ENCODE measurements around the gene KAT6B. TPM values are rescaled to one million over a fixed set of nuclear protein-coding genes. Genes with fewer than 3 reads are reported as not detected.
"Not testable (repeated sequence)": the region's sequence is repeated elsewhere in the genome, so short reads cannot be mapped to it uniquely, and the experiment has no call there.

The KAT6B gene
- total RNA-seq, 2 donors from 2014 or later = 25.3 to 39.1 TPM

DNA sequence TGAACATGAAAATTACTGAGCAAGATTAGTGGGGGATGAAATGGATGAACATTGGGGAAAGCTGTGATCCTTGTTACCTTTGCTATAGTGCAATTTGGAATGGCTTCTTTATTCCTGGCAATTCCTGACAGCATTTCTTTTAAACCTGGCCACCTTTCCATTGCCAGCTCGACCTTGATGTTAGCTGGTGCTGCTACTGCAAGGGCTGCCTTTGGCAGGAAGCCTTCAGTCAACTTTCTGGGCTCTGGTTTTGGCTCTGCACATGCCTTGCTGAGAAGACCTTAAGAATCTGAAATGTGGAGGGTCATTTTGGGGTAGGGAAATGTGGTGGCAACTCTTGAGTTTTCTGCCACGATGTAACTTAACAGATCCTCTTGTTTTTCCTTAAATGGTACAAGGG is 64.7 kb downstream of the KAT6B start:
- DNase-seq = no peak
- no peak for TF ChIP-seq CTCF (conservative IDR thresholded peaks at IDR 0.05)
- Mint-ChIP-seq H3K36me3 (ENCODE audit: low read depth) (no peaks in the 10 kb centered on the region), H3K27me3 (ENCODE audit: insufficient read depth) (no peaks in the 10 kb centered on the region), H3K4me1 (peaks cover 9% of the 10 kb centered on the region), H3K27ac (no peak overlapping the region), H3K4me3 (no peak overlapping the region), H3K9me3 (no peaks in the 10 kb centered on the region)
- 88 to 100% methylated on average over 2 of the region's 2 CpGs for WGBS, 2 experiments (ENCODE audit: insufficient coverage in 1 of 2, insufficient read length in 1 of 2)
- H3K27me3 ChIP-seq (ENCODE audit: control insufficient read depth, insufficient read depth, low read length, poor library complexity, severe bottlenecking) = no peaks in the 10 kb centered on the region
- no peak overlapping the region for H3K27ac ChIP-seq (ENCODE audit: low read depth, low read length)
- H3K4me1 ChIP-seq (ENCODE audit: control insufficient read depth, insufficient read depth, low read length) = no peaks in the 10 kb centered on the region
- no peak overlapping the region for H3K4me3 ChIP-seq (ENCODE audit: low read length)
- no peak overlapping the region for H3K9ac ChIP-seq (ENCODE audit: extremely low read depth, low read length, poor library complexity, severe bottlenecking)
- H3K36me3 ChIP-seq (ENCODE audit: control insufficient read depth, insufficient read depth, low read length) = no peaks in the 10 kb centered on the region
- H3K9me3 ChIP-seq (ENCODE audit: control insufficient read depth, low read length) = no peaks in the 10 kb centered on the region

DNA sequence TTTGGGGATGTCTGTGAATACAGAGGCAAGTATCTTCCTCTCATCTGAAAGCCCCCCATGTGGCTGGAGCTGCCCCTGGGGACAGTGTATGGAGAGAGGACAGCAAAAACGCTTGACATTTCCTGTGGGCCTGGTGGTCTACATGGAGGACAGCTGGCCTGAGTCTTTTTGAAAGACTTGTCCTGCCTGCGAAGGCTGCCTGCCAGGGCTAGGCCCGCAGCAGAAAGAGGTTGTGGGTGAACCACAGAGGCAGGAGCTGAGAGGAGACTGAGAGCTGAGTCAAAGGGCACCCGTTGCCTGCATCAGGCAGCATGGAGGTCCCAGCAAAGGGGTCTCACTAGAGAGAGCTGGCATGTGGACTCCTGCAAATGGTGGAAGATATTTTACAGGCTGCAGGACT is 66.4 kb downstream of the KAT6B start:
- DNase-seq = no peak
- H3K9me3 Mint-ChIP-seq = no peaks in the 10 kb centered on the region
- Histone ChIP-seq H3K36me3 (ENCODE audit: control insufficient read depth, insufficient read depth, low read length) (no peaks in the 10 kb centered on the region), H3K27ac (ENCODE audit: low read depth, low read length) (no peak overlapping the region), H3K27me3 (ENCODE audit: control insufficient read depth, insufficient read depth, low read length, poor library complexity, severe bottlenecking) (no peaks in the 10 kb centered on the region), H3K9ac (ENCODE audit: extremely low read depth, low read length, poor library complexity, severe bottlenecking) (no peak overlapping the region), H3K9me3 (ENCODE audit: control insufficient read depth, low read length) (no peaks in the 10 kb centered on the region), H3K4me3 (ENCODE audit: low read length) (no peak overlapping the region), H3K4me1 (ENCODE audit: control insufficient read depth, insufficient read depth, low read length) (no peaks in the 10 kb centered on the region)
- no peak overlapping the region for H3K4me3 Mint-ChIP-seq
- H3K36me3 Mint-ChIP-seq (ENCODE audit: low read depth) = no peaks in the 10 kb centered on the region
- WGBS, 2 experiments (ENCODE audit: insufficient coverage in 1 of 2, insufficient read length in 1 of 2) = 87 to 100% methylated on average over 3 to 4 of the region's 4 CpGs
- no peak for TF ChIP-seq CTCF (conservative IDR thresholded peaks at IDR 0.05)
- no peaks in the 10 kb centered on the region for H3K27me3 Mint-ChIP-seq (ENCODE audit: insufficient read depth)
- H3K27ac Mint-ChIP-seq = peak overlapping the region; percentile 64
- peaks cover 9% of the 10 kb centered on the region for H3K4me1 Mint-ChIP-seq

DNA sequence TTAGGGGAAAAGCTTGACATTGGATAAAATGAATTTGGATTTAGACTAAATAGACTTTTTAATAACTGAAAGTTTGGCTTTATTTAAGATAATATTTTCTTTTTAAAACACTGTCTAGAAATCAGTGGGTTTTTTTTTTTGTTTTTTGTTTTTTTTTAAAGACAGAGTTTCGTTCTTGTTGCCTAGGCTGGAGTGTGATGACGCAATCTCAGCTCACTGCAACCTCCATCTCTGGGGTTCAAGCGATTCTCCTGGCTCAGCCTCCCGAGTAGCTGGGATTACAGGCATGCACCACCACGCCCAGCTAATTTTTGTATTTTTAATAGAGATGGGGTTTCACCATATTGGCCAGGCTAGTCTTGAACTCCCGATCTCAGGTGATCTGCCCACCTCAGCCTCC is 66.9 kb downstream of the KAT6B start:
- not testable (repeated sequence) for H3K36me3 Mint-ChIP-seq (ENCODE audit: low read depth); DNase-seq; H3K36me3 ChIP-seq (ENCODE audit: control insufficient read depth, insufficient read depth, low read length); H3K9me3 ChIP-seq (ENCODE audit: control insufficient read depth, low read length); H3K9ac ChIP-seq (ENCODE audit: extremely low read depth, low read length, poor library complexity, severe bottlenecking); H3K9me3 Mint-ChIP-seq; H3K27me3 ChIP-seq (ENCODE audit: control insufficient read depth, insufficient read depth, low read length, poor library complexity, severe bottlenecking); H3K4me1 ChIP-seq (ENCODE audit: control insufficient read depth, insufficient read depth, low read length); H3K27ac ChIP-seq (ENCODE audit: low read depth, low read length); H3K27me3 Mint-ChIP-seq (ENCODE audit: insufficient read depth); H3K27ac Mint-ChIP-seq; H3K4me3 ChIP-seq (ENCODE audit: low read length); H3K4me3 Mint-ChIP-seq
- peaks cover 10% of the 10 kb centered on the region for H3K4me1 Mint-ChIP-seq
- WGBS, 2 experiments (ENCODE audit: insufficient coverage in 1 of 2, insufficient read length in 1 of 2) = 96 to 100% methylated on average over 3 to 6 of the region's 6 CpGs

All from endodermal cell (in vitro differentiated cells).